GM12864 (cell line): Measurements from ENCODE around the gene NTNG2.

Experiments
- DNase-seq: peaks from one replicate; pipeline ENCODE4 v3.0.0-alpha.2; 2011; ENCODE audit warnings: low read depth
- H3K4me3 ChIP-seq: 2 replicates; pipeline ENCODE4 v1.5.1; 2011; ENCODE audit warnings: mild to moderate bottlenecking, low read depth, low read length, control low read depth
- TF ChIP-seq, protein P1 (sequence below): IDR thresholded peaks from 2 replicates; pipeline ENCODE4 v1.5.1; 2011; ENCODE audit warnings: low read depth, mild to moderate bottlenecking, moderate library complexity, low read length, control low read depth, inconsistent platforms; ENCODE audit errors: missing control alignments

The NTNG2 gene

DNA sequence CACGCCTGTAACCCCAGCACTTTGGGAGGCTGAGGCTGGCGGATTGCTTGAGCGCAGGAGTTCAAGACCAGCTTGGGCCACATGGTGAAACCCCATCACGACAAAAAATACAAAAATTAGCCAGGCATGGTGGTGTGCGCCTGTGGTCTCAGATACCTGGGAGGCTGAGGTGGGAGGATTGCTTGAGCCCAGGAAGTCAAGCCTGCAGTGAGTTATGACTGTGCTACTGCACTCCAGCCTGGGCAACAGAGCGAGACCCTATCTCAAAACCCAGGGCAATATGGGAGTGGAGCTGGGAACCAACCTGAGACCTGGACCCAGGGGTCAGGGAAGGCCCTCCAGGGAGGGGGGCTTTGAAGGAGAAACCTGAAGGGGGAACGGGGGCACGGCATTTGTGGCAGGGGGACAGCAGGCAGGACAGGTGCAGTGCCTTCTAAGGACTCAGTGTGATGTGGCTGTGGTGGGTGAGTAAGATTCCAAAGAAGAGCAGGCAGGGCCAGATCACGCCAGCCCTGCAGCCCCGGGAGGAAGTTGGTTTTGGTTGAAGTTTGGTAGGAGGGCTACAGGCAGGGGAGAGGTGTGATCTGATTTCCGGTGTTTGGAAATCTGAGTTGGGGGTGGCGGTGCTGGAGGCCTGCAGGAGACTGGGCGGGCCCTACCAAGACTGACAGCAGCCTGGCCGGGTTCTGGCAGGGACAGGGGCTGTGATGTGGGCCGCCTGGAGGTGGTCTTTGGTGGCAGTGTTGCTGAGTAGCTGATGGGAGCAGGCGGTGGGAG, 46.2 kb downstream of the NTNG2 start:
- no peak for DNase-seq
- H3K4me3 ChIP-seq, result no peak overlapping the region
- TF ChIP-seq, protein P1, sequence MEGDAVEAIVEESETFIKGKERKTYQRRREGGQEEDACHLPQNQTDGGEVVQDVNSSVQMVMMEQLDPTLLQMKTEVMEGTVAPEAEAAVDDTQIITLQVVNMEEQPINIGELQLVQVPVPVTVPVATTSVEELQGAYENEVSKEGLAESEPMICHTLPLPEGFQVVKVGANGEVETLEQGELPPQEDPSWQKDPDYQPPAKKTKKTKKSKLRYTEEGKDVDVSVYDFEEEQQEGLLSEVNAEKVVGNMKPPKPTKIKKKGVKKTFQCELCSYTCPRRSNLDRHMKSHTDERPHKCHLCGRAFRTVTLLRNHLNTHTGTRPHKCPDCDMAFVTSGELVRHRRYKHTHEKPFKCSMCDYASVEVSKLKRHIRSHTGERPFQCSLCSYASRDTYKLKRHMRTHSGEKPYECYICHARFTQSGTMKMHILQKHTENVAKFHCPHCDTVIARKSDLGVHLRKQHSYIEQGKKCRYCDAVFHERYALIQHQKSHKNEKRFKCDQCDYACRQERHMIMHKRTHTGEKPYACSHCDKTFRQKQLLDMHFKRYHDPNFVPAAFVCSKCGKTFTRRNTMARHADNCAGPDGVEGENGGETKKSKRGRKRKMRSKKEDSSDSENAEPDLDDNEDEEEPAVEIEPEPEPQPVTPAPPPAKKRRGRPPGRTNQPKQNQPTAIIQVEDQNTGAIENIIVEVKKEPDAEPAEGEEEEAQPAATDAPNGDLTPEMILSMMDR, result no peak

GRCh38 chr9:132209228-132209627, 47.4 kb downstream of the NTNG2 start:
- no peak overlapping the region for H3K4me3 ChIP-seq
- TF ChIP-seq, protein P1, result no peak
- no peak for DNase-seq

DNA sequence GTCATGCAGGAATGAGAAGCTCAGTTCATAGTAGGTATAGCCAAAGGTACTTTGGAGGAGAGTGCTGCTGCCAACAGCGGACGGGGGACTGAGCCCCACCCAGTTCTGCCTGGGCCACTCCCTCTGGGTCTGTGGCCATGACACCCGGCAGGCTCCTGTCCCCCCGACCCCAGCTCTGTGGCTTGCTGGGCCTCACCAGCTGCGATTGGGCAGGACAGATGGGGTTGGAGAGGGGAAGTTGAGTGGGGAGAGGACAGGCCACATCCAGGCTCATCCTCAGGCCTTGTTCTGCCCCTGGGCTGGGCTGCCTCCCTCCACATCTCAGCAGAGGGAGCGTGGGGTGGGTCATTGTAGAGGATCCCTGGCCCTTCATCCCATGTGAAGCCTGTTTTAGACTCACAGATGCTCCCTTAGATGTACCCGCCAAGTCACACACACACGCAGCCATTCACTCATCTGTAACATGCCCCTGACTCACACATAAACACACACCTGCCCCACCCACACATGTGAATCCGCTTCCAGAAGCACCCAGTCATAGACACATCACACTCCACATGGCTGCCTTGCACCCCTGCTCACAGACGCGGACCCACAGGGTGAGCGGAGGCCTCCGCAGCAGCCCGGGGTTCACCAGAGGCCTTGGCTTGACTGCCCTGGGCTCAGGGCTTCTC, 48.8 kb downstream of the NTNG2 start:
- TF ChIP-seq, protein P1, result no peak
- no peak for DNase-seq
- no peak overlapping the region for H3K4me3 ChIP-seq

- no peak for DNase-seq
- H3K4me3 ChIP-seq, result no peak overlapping the region
- TF ChIP-seq, protein P1, result no peak
Measured at GRCh38 chr9:132211570-132211969, 49.7 kb downstream of the NTNG2 start.

GRCh38 chr9:132214027-132214622, 52.3 kb downstream of the NTNG2 start:
- H3K4me3 ChIP-seq, result no peak overlapping the region
- TF ChIP-seq, protein P1, result no peak
- DNase-seq, result no peak

DNA sequence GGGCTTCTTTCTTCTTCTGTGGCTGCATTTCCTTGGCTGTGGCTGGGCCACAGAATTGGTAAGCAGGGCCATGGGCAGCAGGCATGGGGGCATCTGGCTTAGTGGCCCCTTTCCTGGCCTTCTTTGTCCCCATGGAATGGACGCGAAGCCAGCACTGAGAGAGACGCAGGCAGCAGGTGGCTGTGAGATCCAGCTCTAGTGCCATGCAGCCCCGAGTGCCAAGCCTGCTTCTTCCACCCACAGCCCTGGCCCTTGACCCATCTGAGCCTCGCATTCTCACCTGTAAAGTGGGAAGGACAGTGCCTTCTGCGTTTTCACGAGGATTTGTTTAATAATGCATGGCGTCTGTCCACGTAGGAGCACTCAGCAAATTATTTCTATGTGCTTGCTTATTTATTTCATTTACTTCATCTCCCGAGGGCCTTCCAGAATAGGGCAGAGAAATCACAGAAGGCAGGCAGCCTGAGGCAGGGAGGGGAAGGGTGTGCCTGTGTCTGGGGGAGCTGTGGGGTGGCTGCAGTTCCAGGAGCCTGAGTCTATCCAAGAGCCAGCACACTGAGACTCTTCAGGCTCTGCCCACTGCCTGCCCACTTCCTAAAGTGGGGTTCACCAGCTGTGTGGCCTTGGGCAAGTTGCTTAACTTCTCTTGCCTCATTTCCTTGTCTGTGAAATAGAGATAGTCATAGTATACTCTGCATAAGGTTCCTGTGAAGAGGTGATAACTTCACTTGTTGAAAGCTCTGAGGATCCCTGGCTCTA, 55.2 kb downstream of the NTNG2 start:
- TF ChIP-seq, protein P1, result no peak
- no peak overlapping the region for H3K4me3 ChIP-seq
- DNase-seq, result no peak
